CD14-positive monocyte (primary cell): ENCODE results near the gene DUSP28. TPM values are rescaled to one million over a fixed set of nuclear protein-coding genes. Genes with fewer than 3 reads are reported as not detected.

ENCODE experiments used
- DNase-seq, 3 donors: peaks; one replicate each; pipeline ENCODE4 v3.0.0-alpha.2; 2011 to 2022
- H2AFZ ChIP-seq: 2 replicates; pipeline ENCODE4 v1.6.0; 2012; ENCODE audit warnings: mild to moderate bottlenecking, low read depth, low read length, inconsistent platforms; ENCODE audit not compliant: insufficient read depth, poor library complexity, severe bottlenecking
- H3K27ac ChIP-seq, 2 donors: 1 replicate in 1 of 2; 2 replicates in 1 of 2; pipeline ENCODE4 v1.5.1; 2012 to 2013; ENCODE audit warnings: low read length in 2 of 2, control low read depth in 1 of 2, inconsistent platforms in 1 of 2, low read depth in 1 of 2, mild to moderate bottlenecking in 1 of 2
- H3K27me3 ChIP-seq, 2 donors: one replicate each; pipeline versions ENCODE4 v1.6.0 to v1.6.1; 2011 to 2013; ENCODE audit warnings: low read length in 2 of 2; ENCODE audit not compliant: control insufficient read depth in 2 of 2, insufficient read depth in 2 of 2
- H3K36me3 ChIP-seq, 2 donors: replicated peaks in 1 of 2; 1 replicate in 1 of 2; 2 replicates in 1 of 2; pipeline versions ENCODE4 v1.5.1 to v1.6.1; 2012 to 2013; ENCODE audit warnings: low read length in 2 of 2, control low read depth in 1 of 2, inconsistent platforms in 1 of 2, mild to moderate bottlenecking in 1 of 2; ENCODE audit not compliant: insufficient read depth in 2 of 2, control insufficient read depth in 1 of 2
- H3K4me1 ChIP-seq, 2 donors: 1 replicate in 1 of 2; 2 replicates in 1 of 2; pipeline versions ENCODE4 v1.5.1 to v1.6.1; 2012 to 2013; ENCODE audit warnings: low read length in 2 of 2, control low read depth in 1 of 2, inconsistent platforms in 1 of 2, mild to moderate bottlenecking in 1 of 2, moderate library complexity in 1 of 2; ENCODE audit not compliant: insufficient read depth in 2 of 2, control insufficient read depth in 1 of 2
- H3K4me2 ChIP-seq: replicated peaks from 2 replicates; pipeline ENCODE3; 2012; ENCODE audit warnings: low read length, moderate library complexity, mild to moderate bottlenecking; ENCODE audit not compliant: poor library complexity, severe bottlenecking; ENCODE audit errors: extremely low read depth
- H3K4me3 ChIP-seq, 3 experiments: fragments of 200-600 bp in 1 of 3; sonication (generic) in 1 of 3; replicated peaks in 1 of 3; 1 replicate in 2 of 3; 2 replicates in 1 of 3; pipeline ENCODE4 v1.5.1; 2011 to 2013; ENCODE audit warnings: low read length in 3 of 3, mild to moderate bottlenecking in 3 of 3, control low read depth in 2 of 3, low read depth in 2 of 3, inconsistent platforms in 1 of 3, moderate library complexity in 1 of 3
- H3K79me2 ChIP-seq: 2 replicates; pipeline ENCODE4 v1.6.0; 2012; ENCODE audit warnings: mild to moderate bottlenecking, control low read depth, inconsistent platforms, low read length, moderate library complexity; ENCODE audit not compliant: insufficient read depth
- H3K9ac ChIP-seq: 2 replicates; pipeline ENCODE4 v1.6.0; 2017; ENCODE audit warnings: low read length, mild to moderate bottlenecking; ENCODE audit not compliant: insufficient read depth, poor library complexity, severe bottlenecking
- H3K9me3 ChIP-seq, 2 donors: replicated peaks in 1 of 2; 1 replicate in 1 of 2; 2 replicates in 1 of 2; pipeline versions ENCODE4 v1.5.1 to v1.6.1; 2012 to 2013; ENCODE audit warnings: low read length in 2 of 2, control low read depth in 1 of 2; ENCODE audit not compliant: control insufficient read depth in 1 of 2, insufficient read depth in 1 of 2
- H4K20me1 ChIP-seq: 2 replicates; pipeline ENCODE4 v1.6.0; 2012; ENCODE audit warnings: mild to moderate bottlenecking, low read length, control low read depth, moderate library complexity; ENCODE audit not compliant: insufficient read depth
- H3K27ac Mint-ChIP-seq, 7 donors: one replicate each; pipeline ENCODE4 v1.8.0; 2020; ENCODE audit warnings: mild to moderate bottlenecking in 7 of 7, mixed read lengths in 7 of 7, moderate library complexity in 6 of 7, inconsistent platforms in 2 of 7
- H3K27me3 Mint-ChIP-seq, 3 donors: one replicate each; pipeline ENCODE4 v1.8.0; 2021 to 2022; ENCODE audit warnings: low read depth in 3 of 3, mild to moderate bottlenecking in 3 of 3, mixed read lengths in 3 of 3, moderate library complexity in 3 of 3, inconsistent platforms in 1 of 3
- H3K36me3 Mint-ChIP-seq, 2 donors: one replicate each; pipeline ENCODE4 v1.8.0; 2020; ENCODE audit warnings: mixed read lengths in 2 of 2, inconsistent platforms in 1 of 2, mild to moderate bottlenecking in 1 of 2
- H3K4me1 Mint-ChIP-seq: one replicate; pipeline ENCODE4 v1.8.0; 2020; ENCODE audit warnings: mild to moderate bottlenecking, mixed read lengths
- H3K4me3 Mint-ChIP-seq, 2 donors: one replicate each; pipeline ENCODE4 v1.8.0; 2020; ENCODE audit warnings: mild to moderate bottlenecking in 2 of 2, mixed read lengths in 2 of 2, moderate library complexity in 1 of 2
- H3K9me3 Mint-ChIP-seq, 7 donors: one replicate each; pipeline ENCODE4 v1.8.0; 2020 to 2022; ENCODE audit warnings: mixed read lengths in 7 of 7, mild to moderate bottlenecking in 6 of 7, moderate library complexity in 6 of 7, inconsistent platforms in 2 of 7
- CTCF ChIP-seq: fragments of 200-600 bp; IDR thresholded peaks from one replicate; pipeline ENCODE4 v1.8.0; 2022; ENCODE audit warnings: antibody characterized with exemption, mild to moderate bottlenecking
- WGBS: methylation state at CpG from one replicate; pipeline ENCODE4 v1.1.5; 2013; ENCODE audit warnings: missing lambda C conversion rate; ENCODE audit not compliant: insufficient coverage; 5-methylcytosine and 5-hydroxymethylcytosine counted together
- intact Hi-C, 2 donors: fragments of 100-400 bp; cut with micrococcal nuclease; formaldehyde crosslinking; loops; one replicate each; pipeline versions ENCODE4 v1.15.0 to v1.15.1; 2023
- polyA plus RNA-seq, 3 donors: library from polyadenylated mRNA; depleted of rRNA in 1 of 3; unstranded in 2 of 3; stranded (reverse) in 1 of 3; fragments of 300-500 nt in 2 of 3; fragments of >200 nt in 1 of 3; fragmentation: Illumina TruSeq in 2 of 3; gene quantifications; 1 replicate in 2 of 3; 2 replicates in 1 of 3; pipeline ENCODE4 v1.2.3, GENCODE V29; 2012 to 2021

Gene DUSP28
- polyA plus RNA-seq, 3 donors = 10.8 to 17.7 (median 17.1) TPM

GRCh38 chr2:240571314-240571973, 11.3 kb downstream of the DUSP28 start:
- Histone ChIP-seq H3K4me2 (no peak overlapping the region), H3K4me1 (peaks cover 36 to 45% of the 10 kb centered on the region in 2 donors), H3K27me3 (no peaks in the 10 kb centered on the region), H3K4me3 (no peak overlapping the region), H3K9ac (no peak overlapping the region), H2AFZ (no peak overlapping the region), H3K36me3 (peaks cover 43 to 53% of the 10 kb centered on the region in 2 donors), H3K79me2 (peaks cover 58% of the 10 kb centered on the region), H4K20me1 (peaks cover 76% of the 10 kb centered on the region), H3K9me3 (no peaks in the 10 kb centered on the region), H3K27ac (no peak overlapping the region)
- Mint-ChIP-seq H3K36me3 (peaks cover 30 to 57% of the 10 kb centered on the region in 2 donors), H3K27ac (peak overlapping the region in 1 of 7 donors; percentile 15), H3K9me3 (no peaks in the 10 kb centered on the region), H3K4me3 (no peak overlapping the region), H3K4me1 (peaks cover 38% of the 10 kb centered on the region), H3K27me3 (peaks cover 0 to 2% (median 0%) of the 10 kb centered on the region in 3 donors)
- DNase-seq = no peak
- intact Hi-C loops = no loop called here
- no peak for TF ChIP-seq CTCF
- WGBS = 98% methylated on average over 17 of the region's 18 CpGs

GRCh38 chr2:240572141-240573031, 12.2 kb downstream of the DUSP28 start:
- 96% methylated on average over 27 of the region's 30 CpGs for WGBS
- H3K27me3 ChIP-seq = no peaks in the 10 kb centered on the region
- peak overlapping the region in 1 of 7 donors; percentile 30 for H3K27ac Mint-ChIP-seq
- no peak overlapping the region for H3K27ac ChIP-seq
- no peak for TF ChIP-seq CTCF
- H4K20me1 ChIP-seq = peaks cover 85% of the 10 kb centered on the region
- H2AFZ ChIP-seq = no peak overlapping the region
- H3K9ac ChIP-seq = no peak overlapping the region
- H3K4me1 Mint-ChIP-seq = peaks cover 33% of the 10 kb centered on the region
- H3K4me3 Mint-ChIP-seq = no peak overlapping the region
- no peaks in the 10 kb centered on the region for H3K9me3 ChIP-seq
- intact Hi-C loops = no loop called here
- peaks cover 0 to 3% (median 0%) of the 10 kb centered on the region in 3 donors for H3K27me3 Mint-ChIP-seq
- DNase-seq = no peak
- no peak overlapping the region for H3K4me3 ChIP-seq
- H3K36me3 Mint-ChIP-seq = peaks cover 33 to 63% of the 10 kb centered on the region in 2 donors
- H3K4me1 ChIP-seq = peaks cover 27 to 37% of the 10 kb centered on the region in 2 donors
- no peaks in the 10 kb centered on the region for H3K9me3 Mint-ChIP-seq
- peaks cover 53 to 63% of the 10 kb centered on the region in 2 donors for H3K36me3 ChIP-seq
- H3K4me2 ChIP-seq = no peak overlapping the region
- peaks cover 66% of the 10 kb centered on the region for H3K79me2 ChIP-seq
